GM19023 (cell line): Measurements from ENCODE around the gene DLEC1.
"Not testable (repeated sequence)": the region's sequence is repeated elsewhere in the genome, so short reads cannot be mapped to it uniquely, and the experiment has no call there.

Source experiments
- ATAC-seq: cut with Tn5 transposase; IDR thresholded peaks from one replicate; pipeline ENCODE4 v1.9.1; 2021; ENCODE audit warnings: mild to moderate bottlenecking, moderate library complexity; ENCODE audit not compliant: unreplicated experiment

DLEC1 gene

DNA sequence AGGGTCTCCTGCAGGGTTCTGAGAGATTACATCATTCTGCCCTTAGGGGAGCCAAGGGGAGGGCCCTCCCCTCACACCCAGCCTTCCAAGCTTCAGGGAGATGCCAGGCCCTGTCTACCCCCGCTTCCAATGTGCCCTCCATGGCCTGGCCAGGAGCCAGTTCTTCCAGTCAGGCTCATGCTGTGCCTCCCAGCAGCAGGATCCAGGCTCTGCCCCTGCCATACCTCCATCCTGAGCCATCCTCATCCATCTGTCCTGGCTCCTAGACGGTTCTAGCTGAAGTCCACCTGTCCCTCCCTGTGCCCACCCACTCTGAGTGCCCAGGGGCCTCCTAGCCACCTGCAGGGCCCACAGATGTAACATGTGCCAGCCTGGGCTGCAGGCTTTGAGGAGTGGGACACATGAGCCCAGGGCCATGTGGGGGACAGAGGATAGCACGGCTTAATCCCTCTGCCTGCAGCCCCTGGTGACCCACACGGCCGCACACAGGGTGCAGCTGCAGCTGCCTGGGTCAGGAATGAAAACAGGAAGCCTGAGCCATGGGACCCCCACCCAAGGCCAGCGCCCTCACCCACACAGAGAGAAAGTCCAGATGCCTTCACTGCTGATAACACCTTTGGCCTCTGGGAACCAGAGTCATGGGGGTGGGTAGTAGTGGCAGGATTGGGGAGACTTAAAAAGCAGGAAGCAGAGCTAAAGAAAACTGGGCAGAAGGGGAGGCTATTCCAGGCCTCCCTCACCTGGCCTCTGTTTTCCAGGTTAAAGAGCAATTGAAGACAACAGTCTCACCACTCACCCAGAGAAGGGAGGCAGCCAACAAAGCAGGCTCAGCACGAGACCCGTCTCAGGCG lies 21.3 kb upstream of the DLEC1 start:
- ATAC-seq, result no peak

DNA sequence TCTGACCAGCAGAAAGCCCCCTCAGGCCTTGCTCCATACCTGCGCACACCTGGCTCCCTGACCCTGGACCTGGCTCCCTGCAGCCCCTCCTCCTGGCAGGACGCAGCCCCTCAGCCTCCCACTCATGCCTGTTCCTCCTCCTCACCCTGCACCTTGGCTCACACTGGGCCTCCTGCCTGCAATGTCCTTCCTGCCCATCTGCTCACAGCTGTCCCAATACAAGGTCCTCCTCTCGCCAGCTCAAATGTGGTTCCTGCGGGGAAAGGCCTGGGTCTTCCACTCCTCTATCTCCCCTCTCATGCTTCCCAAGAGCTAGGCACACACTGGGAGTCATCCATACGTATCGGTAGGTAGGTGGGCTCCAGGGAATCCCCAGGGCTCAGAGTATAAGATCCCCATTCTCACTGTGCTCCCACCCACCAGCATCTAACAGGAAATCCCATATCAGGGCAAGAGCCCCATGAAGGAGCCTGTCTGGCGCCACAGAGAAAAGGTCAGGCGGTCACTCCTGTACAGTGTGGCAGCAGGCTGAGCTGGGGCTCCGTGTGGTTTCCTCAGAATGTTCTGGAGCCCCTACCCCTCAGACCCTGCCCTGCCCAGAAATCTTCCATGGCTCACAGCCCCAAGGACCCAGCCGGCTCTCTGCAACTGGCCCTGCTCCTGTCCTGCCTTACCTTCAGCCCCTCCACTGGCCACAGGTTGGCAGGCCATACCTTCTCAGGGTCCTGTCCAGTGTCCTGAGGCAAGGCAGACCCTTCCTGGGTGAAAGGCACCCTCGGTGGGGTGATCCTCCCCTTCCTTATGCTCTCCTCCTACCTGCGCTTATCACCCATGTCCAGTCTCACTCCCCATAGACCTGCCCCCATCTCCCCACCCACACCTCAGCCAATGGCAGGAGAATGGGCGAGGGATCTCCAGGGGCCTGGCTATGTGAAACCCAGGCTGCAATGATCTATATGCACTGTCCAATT lies 20.4 kb upstream of the DLEC1 start:
- ATAC-seq, result no peak

DNA sequence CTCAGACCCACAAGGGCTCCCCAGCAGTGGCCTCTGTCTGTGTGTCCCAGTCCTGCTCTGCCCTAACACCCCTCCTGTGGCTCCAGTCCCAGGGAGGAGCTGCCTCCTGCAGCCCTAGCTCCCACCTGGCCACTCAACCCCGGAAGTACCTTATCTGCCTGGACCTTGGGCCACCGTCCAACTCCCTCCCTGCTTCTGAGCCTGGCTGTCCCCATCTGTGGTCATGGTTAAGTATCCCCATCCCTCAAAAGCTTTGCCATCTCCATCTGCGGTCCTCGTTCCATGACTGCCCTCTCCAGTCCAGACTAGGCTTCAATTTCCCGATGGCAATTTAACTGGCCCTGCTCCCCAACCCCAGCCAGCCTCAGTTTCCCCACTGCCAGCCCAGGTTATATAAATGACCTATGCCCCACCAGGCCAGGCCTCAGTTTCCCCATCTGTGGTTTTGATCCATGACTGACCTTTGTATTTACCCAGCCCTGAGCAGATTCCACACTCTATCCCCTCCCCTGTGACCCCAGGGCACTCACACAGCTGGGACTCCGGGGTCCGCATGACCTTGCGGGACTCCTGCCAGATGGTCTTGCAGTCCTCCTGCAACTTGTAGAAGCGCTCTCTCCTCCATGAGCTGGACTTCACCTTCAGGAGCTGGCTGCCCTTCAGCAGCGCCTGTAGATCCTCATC lies 19.2 kb upstream of the DLEC1 start:
- ATAC-seq, result no peak

DNA sequence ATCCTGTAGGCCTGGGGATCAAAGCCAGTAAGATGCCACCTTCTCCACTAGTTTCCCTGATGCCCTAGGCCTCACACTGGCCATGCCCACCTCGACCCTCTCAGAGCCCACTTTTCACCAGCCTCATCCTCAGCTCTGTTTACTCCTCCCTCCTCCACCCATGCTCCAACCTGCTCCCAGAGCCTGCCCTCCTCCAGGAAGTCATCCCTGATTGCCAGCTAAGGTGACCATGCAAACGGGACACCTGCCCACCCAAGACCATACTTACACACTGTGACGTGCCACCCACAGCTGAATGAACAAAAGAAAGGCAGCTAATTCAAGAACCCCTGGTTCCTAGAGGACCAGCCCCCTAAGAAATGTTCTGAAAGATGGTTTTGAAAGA lies 18.7 kb upstream of the DLEC1 start:
- ATAC-seq, result no peak

DNA sequence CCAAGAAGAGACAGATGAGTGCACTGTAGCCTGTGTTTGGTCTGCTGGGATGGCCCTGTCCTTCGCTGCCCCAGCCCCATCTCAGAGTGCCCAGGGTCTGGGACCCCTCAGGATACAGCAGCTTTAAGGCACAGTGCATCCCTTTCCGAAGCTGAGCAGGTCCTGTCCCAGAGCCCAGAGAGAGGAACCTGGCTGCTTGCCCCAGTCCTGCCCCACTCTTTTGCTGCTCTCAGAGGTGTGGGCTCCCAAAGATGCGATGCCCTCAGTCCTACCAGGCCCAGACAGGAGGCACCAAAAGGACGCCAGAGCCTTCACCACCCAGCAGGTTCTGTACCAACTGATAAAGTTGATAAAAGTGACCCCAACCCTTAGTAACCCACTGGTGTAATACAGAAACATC lies 17.8 kb upstream of the DLEC1 start:
- ATAC-seq, result no peak

DNA sequence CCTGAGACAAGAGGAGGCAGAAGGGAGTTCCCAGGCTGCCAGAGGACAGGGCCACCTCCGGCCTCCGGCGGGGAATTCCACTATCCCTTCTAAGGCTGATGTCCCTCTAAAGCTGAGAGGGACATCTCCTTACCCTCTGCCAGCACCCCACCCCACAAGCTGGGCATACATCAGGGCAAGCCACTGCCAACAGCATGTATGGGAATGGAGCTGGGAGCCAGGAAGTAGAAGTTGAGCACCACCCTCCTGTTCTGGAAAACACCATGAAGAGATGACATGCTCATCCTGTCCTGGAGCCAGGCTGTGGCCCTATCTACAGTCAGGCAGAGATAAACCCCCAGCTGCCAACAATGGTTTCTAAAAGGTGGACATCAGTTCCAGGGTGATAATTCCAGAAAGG lies 16.7 kb upstream of the DLEC1 start:
- no peak for ATAC-seq

DNA sequence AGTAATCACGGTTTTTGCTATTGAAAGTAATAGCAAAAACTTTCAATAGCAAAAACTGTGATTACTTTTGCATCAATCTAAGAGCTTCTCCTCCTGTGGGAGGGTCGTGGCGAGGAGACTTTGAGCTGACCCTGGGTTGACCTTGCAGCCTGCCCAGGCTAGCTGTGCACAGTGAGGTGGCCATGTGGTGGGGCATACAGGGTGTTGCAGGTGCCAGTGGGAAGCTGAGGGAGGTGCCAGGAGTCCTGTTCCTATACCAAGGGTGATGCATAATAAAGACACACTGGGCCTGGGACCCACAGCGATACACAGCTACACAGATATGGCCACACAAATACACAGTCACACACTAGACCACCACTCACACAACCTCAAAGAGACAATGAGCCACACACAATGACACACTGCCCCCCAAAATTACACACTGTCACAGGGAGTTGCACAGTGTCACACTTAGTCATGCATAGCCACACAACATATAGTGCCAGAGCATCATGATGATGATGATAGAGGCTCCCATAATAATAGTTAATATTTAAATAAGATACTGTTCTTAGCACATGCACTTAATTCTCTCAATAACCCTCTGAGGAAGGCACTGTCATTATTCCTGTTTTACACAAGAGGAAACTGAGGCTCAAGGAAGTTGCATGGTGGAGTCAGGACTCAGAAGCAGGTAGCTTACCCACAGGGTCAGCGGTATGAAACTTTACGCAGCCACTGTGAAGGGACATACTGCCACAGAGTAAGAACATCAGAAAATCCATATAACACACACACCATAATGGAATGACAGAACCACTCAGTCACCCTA lies 15.9 kb upstream of the DLEC1 start:
- ATAC-seq, result no peak

DNA sequence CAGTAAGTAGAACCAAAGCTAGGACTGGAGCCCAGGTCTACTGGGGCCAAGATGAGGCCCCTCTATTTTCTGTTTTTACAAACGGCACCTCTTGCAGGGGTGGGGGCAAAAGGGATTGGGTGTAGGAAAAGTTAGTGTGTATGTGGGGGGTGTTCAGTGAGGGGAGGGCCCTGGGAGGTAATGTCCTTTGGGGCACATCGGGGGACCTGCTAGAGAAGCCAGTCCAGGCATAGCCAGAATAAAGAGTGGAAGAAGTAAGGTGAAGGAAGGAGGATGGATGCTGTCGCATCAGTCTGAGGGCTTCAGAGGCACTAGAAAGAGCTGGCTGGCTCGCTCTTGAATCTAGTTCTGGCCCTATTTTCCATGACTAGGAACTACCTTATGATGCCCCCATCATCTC lies 12.2 kb upstream of the DLEC1 start:
- ATAC-seq, result no peak

DNA sequence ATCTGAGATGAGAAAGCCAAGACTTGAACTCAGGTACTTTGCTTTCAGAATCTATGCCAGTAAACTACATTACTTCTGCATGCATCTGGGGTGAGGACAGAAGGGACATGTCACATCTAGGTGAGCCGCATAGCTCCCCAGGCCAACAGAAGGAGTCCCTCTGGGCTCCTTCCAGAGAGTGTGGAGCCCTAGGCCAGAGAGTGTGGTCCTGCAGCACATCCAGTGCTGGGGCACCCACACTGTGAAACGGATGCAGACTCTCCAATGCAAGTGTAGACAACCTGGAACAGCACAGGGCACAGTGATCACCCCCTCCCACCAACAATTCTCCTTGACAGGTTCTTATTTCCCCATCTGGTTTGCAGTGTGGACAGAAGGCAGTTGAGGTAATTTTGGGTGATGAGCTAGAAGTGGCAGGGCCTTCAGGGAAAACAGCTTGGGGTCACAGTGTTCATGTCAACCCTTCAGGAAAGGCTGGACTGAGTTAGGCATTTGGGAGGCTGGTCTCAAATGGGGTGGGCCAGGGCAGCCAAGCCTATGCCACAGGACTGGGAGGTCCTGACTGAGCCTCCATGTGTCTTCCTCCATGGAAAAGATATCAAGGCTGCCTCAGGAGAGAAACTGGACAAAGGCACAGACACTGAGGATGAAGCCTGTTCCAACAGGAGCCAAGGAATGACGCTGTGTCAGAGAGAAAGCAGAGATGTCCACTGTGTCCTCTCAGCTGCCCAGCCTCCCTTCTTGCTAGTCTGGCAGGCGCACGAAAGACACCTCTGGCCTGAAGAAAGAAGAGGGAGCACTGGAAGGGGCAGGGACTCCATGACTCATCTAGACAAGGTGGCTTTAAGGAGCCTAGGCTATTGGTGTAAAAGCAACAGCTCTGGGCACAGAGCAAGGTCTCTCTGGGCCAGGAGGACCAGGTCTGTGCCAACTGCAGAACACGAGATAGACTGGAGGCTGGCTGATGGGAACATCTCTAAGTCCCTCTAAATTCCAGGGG lies 11.2 kb upstream of the DLEC1 start:
- ATAC-seq, result no peak

DNA sequence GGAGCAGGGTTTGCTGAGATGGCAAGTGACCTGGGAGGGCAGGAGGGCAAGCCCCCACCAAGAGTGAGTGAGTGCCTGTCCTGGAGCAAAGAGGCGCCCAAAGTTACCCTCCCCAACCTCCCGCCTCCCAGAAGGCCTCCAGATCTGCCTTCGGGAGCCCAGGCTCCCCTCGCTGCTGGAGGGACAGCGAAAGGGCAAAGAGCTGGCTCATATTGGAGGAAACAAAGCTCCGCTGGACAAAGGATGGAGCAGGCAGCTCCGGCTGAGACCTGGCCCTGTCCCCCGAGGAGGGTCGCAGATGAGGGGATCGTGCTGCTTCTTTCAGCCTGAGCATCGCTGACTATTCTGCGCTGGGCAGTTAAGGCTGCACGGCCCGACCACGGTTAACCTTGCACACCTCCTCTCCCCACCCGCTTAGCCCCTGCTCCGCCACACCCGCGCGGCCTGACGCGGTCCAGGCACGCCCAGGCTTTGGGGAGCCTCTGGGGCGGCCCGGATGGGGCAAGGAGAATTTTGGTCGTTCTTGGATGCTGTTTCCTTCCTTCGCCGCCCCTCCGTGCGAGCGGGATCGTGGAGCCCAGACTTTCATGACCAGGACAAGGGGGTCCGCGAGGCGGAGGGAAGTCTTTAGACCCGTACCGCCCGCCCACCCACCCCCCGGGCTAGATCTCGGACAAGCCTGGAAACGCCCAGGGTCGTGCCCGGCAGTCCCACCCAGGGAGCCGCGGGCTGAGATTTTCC lies 10.2 kb upstream of the DLEC1 start:
- no peak for ATAC-seq

DNA sequence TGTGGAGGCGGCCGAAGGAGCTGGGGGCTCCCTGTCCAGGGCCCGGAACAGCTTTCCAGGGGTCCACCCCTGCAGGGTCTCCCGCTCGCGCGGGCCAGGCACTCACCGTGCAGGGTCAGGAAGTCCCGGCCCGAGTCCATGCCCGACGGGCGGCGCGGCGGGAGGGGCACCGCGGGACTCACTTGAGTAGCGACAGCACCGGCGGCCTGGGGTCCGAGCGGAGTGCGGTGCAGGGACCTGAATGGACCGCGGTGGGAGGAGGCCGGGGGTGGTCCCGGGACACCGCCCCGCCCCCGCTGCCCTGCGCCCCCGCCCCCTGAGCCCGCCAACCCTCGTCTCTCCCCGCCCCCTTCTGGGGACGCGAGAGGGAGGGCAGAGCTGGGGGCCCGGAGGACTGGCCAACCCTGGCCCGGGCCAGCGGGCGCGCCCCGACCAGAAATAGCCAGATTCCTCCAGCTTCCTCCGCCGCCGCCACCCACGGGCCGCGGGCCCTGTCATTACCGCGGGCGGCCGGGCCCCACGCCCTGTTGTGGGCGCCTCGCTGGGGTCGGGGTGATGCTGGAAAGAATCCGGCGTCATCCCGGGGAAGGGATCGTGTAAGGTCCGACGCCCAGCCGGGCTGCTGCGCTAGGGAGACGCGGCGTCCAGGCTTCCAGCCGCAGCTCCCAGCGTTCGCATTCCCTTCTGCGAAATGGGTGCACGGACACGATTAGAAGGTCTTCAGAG lies 9.4 kb upstream of the DLEC1 start, which contains the start of gene PLCD1:
PLCD1 (minus strand) TSS at position 243 of the 726 bp plus-strand sequence; CDS start at position 140, 103 bp downstream.
- no peak for ATAC-seq

DNA sequence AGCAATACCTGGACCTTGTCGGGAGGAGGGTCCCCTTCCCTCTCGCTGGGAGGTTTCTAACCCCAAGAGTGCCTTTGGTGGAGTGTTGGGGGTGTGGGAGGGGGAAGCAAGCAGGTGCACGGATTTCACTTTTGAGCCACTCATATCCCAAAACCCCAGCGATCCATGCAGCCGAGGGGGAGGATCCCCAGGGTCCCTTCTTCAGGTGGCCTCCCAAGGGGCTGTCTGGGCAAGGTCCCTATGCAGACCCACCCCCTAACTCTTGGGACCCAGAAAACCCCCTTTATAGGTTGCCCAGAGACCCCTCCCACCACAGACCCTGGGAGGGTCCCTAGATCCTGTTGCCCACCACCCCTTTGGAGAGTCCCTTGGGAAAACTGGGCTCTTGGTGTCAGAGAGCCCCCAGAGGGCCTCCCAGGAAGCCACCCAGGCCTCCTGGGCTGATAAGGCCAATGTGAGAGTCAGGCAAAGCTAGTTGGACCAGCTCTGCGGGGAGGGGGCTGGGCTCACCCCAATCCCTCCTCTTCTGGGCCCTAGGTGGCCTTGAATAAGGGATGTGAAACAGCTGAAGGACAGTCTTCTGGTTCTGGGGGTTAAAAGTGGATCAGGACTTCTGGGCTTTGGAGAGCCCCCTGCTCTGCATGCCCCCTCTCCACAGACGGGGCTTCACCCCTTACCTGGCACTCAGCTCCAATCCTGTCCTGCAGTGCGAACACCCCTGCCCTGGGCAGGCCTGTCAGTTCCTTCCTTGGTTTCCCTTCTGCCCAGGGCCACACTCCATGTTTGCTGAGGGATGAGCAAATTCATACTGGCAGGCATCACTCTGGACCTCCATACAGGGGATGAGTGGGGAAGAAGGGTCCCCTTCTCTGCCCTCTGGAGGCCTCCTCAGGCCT lies 8.6 kb upstream of the DLEC1 start:
- ATAC-seq, result no peak

DNA sequence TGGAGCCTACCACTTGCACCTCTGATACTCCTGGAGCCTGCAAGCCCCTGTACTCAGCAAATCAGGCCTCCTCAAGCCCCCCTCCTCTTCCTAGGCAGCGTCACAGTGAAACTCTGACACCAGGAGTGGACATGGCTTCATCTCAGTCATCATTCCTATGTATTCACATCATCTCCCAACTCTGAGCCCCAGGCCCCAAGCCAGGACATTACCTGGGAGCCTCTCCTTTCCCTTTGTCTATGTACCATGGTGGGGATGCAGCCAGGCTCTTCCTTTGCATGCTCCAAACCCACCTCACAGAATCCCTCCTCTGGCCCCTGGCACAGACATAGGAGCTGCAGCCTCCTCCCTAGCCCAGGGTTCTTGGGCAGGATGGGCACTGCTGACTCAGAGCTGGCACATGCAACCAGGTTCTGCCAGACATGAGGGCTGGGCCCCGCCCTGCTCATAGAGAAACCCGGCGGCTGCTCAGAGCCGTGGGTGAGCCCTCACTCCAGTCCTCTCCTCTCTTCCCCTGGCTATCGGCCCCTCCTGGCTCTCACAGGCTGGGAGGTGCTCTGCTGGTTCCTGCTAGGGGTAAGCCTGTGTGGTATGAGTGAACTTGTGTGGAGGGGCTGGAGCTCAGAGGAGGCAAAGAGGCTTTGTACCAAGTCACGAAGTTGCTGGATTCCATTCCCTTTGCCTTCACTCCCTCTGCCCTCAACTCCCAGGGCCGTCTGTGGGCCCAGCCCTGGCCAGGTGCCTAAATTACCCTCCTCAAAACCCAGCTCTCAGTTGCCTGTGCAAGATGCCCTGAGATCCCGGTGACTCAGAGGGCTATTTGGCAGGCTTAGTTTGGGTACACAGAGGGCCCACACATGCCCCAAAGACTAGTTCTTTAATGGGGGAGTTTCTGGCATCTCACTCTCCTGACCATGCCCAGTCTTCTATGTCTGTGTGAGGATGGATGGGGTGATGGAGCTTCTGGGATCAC lies 7.7 kb upstream of the DLEC1 start:
- no peak for ATAC-seq

DNA sequence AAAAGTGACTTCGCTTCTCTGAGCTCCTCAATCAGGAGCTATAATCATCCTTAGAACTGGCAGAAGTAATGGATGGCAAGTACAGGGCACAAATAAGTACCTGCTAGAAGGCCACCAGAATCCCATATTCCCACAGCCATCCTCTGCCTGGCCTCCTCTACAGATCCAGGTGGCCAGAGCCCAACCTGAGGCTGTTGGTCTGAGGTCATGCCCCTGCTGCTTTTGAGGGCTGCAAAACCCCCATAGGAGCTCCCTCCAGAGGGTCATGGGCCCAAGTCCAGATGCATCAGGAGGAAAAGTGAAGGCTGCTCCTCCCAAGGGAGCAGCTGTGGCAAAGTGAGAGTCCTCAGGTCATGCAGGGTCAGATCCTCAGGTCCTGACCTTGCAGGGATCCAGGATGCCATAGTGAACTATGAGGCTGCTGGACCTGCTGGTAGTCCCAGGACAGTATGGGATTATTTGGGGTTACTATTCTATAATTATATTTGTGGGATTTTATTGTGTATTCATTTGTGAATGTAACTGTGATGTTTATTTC lies 6.6 kb upstream of the DLEC1 start:
- ATAC-seq, result no peak

DNA sequence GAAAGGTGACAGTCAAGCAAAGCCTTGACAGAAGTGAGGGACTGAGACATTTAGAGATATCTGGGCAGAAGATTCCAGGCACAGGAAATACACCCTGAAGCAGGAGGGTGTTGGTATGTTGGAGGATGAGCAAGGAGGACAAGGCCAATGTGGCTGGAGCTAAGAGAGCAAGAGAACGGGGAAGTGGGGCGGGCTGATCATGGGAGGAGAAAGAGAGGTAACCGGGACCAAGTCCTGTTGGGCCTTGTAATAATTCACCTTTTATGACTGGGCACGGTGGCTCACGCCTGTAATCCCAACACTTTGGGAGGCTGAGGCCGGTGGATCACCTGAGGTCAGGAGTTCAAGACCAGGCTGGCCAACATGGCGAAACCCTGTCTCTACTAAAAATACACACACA lies 5.4 kb upstream of the DLEC1 start:
- not testable (repeated sequence) for ATAC-seq
